ENCODE measurements around the gene NFIC.

Gene NFIC

DNA sequence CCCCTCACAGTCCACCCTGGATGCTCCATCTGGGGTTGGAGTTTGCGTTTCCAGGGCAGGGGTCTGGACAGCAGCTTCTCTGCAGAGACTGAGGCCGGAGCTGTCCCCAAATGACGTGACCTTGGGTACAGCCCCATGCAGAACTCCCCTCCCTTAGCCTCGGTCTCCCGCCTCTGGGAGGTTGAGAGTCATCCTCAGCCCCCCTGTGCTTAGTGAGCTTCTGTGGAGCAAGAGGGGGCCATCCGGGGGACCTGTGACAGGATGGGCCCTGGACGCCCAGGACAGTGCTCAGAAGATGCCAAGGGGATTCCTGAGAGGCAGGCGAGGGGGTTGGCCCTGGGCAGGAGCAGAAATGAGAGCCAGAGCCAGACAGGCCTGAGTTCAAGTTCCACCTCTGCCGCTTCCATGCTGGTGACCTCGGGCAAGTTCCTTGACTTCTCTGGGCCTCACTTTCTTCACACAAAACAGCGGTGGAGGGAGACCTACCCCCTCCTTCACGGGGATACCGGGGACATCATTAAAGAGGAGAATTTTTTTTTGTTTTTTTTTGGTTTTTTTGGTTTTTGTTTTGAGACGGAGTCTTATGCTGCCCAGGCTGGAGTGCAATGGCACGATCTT, 93.7 kb downstream of the NFIC start:
- Mint-ChIP-seq H3K4me1 (ENCODE audit: low read depth in 2 of 2) (peaks cover 0 to 4% of the 10 kb centered on the region in 2 donors), H3K27ac (no peak overlapping the region), H3K36me3 (ENCODE audit: insufficient read depth) (peaks cover 3% of the 10 kb centered on the region), H3K27me3 (no peaks in the 10 kb centered on the region), H3K9me3 (no peaks in the 10 kb centered on the region), H3K4me3 (no peak overlapping the region)
- no peak for DNase-seq
- ATAC-seq (replicated peaks) = no peak

DNA sequence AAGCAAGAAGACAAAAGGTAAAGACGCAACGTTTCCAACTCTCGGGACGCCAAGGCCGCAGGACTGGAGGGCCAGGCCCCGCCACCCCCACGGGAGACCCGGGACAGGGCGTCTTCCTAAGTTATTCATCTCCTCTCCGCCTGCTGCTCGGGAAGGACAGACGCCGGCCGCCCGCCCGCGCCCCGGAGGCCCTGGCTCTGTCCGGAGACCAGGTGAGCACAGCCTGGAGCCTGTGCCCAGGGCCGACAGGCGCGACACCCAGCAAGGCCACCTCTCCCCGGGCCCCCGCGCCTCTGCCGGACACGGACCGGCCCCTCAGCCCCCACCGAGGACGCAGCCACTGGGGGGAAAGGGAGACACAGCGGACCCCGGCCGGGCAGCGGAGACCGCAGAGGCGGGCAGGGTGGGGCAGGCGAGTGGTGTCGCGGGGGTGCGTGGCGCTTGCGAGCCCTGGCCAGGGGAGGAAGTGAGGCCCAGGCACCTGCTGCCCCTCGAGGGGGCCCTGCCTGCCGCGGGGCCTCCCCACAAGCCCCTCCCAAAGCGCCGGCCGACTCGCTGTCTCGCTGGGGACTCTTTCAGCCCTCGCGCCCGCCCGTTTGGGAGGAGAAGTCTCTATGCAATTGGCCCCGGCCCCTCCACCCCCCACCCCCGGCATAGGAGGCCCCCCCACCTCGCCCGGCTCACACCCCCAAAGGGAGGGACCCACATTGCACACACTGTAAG, 96.8 kb downstream of the NFIC start:
- ATAC-seq (replicated peaks) (no peak), DNase-seq (no peak)
- H3K9me3 Mint-ChIP-seq = no peaks in the 10 kb centered on the region
- H3K4me1 Mint-ChIP-seq (ENCODE audit: low read depth in 2 of 2) = peaks cover 0 to 2% of the 10 kb centered on the region in 2 donors
- H3K36me3 Mint-ChIP-seq (ENCODE audit: insufficient read depth) = peaks cover 10% of the 10 kb centered on the region
- H3K27ac Mint-ChIP-seq = no peak overlapping the region
- H3K4me3 Mint-ChIP-seq = no peak overlapping the region
- H3K27me3 Mint-ChIP-seq = no peaks in the 10 kb centered on the region

DNA sequence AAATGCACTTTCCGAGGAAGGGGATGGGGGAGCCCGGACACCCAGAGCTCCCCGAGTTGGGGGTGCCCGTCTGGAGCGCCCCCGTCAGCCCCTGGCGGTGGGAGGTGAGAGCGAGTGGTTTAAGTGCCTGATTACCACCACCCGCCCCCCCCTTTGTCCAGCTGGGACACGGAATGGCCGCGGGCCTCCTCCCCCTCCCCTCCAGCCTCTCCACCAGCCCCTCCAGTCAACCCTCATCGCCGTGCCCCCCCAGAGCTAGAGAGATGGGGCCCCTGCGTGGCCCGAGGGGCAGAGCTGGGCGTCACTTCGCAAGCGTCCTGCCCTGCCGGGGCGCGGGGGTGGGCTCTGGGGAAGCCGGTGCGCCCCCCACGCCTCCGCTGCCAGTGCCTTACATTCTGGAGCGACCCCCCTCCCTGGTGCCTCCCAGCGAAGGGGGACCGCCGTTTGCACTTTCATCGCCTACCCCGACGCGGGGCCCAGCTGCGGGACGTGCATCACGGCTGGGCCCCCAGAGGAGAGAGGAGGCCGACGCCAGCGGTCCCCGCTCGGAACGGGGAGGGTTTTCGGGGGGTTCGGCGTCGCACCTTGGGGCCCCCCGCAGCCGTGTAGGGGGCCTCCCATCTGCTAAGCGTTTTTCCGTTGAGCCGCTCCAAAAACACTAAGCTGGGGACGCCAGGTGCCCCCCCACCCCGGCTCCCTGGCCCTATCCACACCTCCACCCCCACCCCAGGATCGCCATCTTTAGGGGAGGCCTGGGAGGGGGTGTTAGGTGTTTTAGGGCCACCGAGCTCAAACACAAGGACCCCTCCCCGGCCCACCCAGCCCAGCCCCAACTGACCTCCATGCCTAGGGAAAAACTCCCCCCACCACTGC, 97.6 kb downstream of the NFIC start:
- Mint-ChIP-seq H3K4me3 (no peak overlapping the region), H3K27ac (no peak overlapping the region), H3K9me3 (no peaks in the 10 kb centered on the region), H3K27me3 (no peaks in the 10 kb centered on the region), H3K4me1 (ENCODE audit: low read depth in 2 of 2) (peaks cover 0 to 2% of the 10 kb centered on the region in 2 donors), H3K36me3 (ENCODE audit: insufficient read depth) (peaks cover 10% of the 10 kb centered on the region)
- ATAC-seq (replicated peaks) (no peak), DNase-seq (no peak)

DNA sequence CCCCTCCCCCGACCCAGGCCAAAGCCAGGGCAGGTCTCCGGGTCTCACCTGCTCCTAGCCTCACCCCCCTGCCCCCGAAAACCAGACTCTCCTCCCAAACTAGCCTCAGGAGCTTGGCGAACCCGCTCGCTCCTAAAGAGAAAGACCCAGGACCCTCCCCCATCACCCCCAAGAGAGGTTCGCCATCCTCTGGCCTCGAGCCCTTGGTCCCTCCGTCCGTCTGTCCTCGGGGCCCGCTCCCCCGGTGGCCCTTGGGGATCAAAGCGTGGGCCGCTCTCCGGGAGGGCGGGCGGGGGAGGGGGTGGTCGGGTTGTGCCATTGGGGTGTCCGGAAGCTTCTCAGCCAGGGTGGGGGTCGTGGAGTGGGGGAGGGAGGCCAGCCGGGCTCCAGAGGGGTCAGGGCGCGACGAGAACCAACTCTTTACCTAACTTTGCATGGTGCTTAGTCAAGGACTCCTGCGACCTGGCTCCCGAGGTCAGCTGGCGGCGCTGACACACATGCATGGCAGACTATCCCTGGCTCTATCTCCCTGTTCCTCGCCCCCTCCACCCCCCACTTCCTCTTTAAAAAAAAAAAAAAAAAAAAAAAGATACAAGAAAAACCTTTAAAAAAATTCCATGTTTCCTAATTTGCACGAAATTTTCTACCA, 98.3 kb downstream of the NFIC start:
- no peak overlapping the region for H3K4me3 Mint-ChIP-seq
- H3K4me1 Mint-ChIP-seq (ENCODE audit: low read depth in 2 of 2) = no peaks in the 10 kb centered on the region
- H3K9me3 Mint-ChIP-seq = no peaks in the 10 kb centered on the region
- H3K27me3 Mint-ChIP-seq = no peaks in the 10 kb centered on the region
- DNase-seq (no peak), ATAC-seq (replicated peaks) (no peak)
- H3K27ac Mint-ChIP-seq = no peak overlapping the region
- H3K36me3 Mint-ChIP-seq (ENCODE audit: insufficient read depth) = peaks cover 10% of the 10 kb centered on the region

DNA sequence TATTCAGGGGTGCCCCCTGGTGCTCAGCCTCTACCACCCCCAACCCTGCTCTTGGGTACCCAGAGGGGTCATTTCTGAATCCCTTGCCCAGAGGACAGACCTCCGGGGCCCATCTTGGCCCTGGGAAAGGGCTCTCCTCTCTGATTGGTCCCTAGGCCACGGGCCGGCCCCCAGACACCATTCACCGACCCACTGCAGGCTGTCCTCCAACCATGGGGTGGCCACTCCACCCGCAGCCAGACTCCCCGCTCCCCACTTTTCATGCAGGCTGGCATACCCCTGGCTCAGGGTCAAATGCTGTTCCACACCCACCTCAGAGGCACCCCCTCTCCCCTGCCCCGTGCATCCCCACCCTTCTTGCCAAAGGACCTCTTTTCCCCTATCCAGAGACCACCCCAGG, 99.2 kb downstream of the NFIC start:
- Mint-ChIP-seq H3K27ac (peak overlapping the region in 1 of 2 donors; percentile 80), H3K9me3 (no peaks in the 10 kb centered on the region), H3K36me3 (ENCODE audit: insufficient read depth) (peaks cover 7% of the 10 kb centered on the region), H3K27me3 (no peaks in the 10 kb centered on the region), H3K4me3 (no peak overlapping the region), H3K4me1 (ENCODE audit: low read depth in 2 of 2) (peaks cover 0 to 2% of the 10 kb centered on the region in 2 donors)
- DNase-seq = no peak
- no peak for ATAC-seq (replicated peaks)

DNA sequence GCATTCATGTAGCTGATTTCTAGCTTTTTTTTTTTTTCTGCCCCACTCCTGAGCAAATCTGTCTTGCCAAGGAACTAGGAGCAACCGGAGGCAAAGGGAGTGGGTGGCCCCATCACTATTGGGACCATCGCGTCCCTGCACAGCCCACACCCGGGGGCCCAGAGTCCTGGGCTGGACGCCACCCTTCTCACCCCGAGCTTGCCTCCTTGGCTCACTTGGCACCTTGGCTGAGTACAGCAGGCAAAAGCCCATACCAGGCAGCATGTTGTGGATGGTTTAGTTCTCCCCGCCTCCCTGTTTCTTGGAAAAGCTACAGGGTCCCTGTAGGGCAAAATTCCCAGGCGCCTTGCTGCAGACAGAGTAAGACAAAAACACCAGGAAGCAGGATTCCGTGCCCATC, 100.3 kb downstream of the NFIC start:
- ATAC-seq (replicated peaks) = no peak
- Mint-ChIP-seq H3K4me3 (no peak overlapping the region), H3K27me3 (no peaks in the 10 kb centered on the region), H3K9me3 (no peaks in the 10 kb centered on the region), H3K4me1 (ENCODE audit: low read depth in 2 of 2) (peaks cover 0 to 3% of the 10 kb centered on the region in 2 donors), H3K27ac (peak overlapping the region in 1 of 2 donors; percentile 59), H3K36me3 (ENCODE audit: insufficient read depth) (peaks cover 7% of the 10 kb centered on the region)
- DNase-seq = no peak

DNA sequence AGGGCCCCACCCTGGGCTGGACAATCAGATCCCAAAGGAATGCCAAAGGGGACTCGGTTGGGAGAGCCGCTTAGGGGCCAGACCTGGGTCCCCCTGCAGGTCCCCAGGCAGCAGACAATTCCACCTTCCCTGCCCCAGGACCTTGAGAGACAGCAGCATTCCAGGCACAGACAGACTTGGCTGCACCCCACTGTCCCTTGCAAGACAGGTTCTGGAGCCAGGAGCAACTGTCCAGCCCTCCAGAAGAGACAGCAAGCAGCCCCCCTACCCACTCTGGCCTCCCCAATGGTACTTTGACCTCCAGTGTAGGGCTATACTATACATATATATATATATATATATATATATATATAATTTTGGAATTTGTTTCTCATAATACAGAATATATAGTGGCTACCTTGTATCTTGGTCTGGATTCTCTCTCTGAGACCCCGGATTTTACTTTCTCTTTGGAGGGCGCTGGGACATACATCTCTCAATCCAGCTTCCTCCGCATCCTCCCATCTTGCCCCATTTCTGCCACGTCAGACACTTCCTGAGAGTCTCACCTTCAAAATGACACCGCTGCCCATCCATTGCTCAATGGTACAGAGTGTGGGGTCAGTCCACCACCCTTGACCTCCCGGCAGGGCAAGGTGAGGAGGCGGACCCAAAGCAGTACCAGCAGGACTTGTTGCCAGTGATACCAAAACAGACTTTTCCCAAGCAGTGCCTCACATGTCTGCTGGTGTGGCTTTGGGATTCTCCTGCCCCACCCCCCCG, 101.2 kb downstream of the NFIC start:
- Mint-ChIP-seq H3K27me3 (no peaks in the 10 kb centered on the region), H3K36me3 (ENCODE audit: insufficient read depth) (peaks cover 7% of the 10 kb centered on the region), H3K4me3 (no peak overlapping the region), H3K9me3 (no peaks in the 10 kb centered on the region), H3K27ac (no peak overlapping the region), H3K4me1 (ENCODE audit: low read depth in 2 of 2) (peaks cover 0 to 3% of the 10 kb centered on the region in 2 donors)
- DNase-seq (no peak), ATAC-seq (replicated peaks) (no peak)

DNA sequence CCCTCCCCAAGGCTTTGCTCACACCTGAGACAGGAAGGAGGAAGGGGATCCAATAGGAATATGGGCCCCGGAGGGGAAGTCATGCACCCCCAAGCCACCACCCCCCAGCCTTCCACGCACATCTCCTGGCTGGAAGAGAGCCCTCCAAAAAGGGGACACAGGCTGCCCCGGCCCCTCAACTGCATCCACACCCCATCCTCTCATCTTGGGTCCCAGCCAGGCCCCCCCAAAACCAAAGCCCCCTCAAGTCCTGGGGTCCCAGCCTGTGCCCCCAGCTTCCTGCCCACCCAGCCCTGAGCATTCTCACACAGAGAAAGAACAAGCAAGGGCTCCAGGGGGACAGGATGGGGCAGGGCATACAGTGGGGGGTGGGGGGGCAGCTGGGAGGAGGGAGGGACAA, 101.8 kb downstream of the NFIC start:
- Mint-ChIP-seq H3K9me3 (no peaks in the 10 kb centered on the region), H3K27me3 (no peaks in the 10 kb centered on the region), H3K4me3 (no peak overlapping the region), H3K27ac (no peak overlapping the region), H3K4me1 (ENCODE audit: low read depth in 2 of 2) (peaks cover 0 to 3% of the 10 kb centered on the region in 2 donors), H3K36me3 (ENCODE audit: insufficient read depth) (peaks cover 7% of the 10 kb centered on the region)
- no peak for ATAC-seq (replicated peaks)
- no peak for DNase-seq

DNA sequence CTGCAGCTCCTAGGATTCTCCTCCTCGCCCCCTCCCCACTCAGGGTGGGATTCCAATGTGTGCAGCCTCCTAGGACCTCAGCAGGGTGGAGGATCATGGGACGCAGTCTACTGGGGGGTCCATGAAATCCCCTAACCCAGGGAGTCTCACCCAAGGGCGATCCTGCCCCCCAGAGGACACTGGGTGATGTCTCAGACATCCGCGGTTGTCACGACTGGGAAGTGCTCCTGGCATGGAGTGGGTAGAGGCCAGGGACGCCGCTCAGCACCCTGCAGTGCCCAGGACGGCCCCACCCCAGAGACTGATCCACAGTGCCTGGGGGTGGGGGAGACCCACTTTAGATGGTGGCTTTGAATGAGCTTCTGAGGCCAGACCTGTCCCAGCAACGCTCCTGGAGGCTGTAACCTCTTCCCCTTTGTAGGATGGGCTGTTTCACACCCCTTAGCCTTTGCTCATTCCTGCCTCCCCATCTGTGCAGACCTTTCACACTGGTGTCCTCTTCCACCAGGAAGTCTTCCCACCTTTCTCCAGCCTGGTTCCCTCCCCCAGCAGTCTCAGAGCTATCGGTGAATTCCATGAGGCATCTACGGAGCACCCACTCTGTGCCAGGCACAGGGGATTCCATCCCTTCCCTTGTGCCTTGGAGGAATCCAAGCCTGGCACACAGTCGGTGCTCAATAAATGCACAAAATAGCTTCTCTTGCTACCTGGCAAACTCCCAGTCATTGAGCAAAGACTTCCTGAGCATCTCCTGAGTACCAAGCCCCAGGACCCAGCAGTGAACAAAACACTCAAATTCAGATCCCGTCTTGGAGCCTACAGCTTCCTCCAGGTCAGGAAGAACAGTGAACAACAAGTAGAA, 103.5 kb downstream of the NFIC start:
- H3K36me3 Mint-ChIP-seq (ENCODE audit: insufficient read depth) = peaks cover 7% of the 10 kb centered on the region
- H3K4me3 Mint-ChIP-seq = no peak overlapping the region
- peak overlapping the region in 1 of 2 donors; percentile 1 for H3K27ac Mint-ChIP-seq
- H3K4me1 Mint-ChIP-seq (ENCODE audit: low read depth in 2 of 2) = peaks cover 0 to 3% of the 10 kb centered on the region in 2 donors
- H3K9me3 Mint-ChIP-seq = no peaks in the 10 kb centered on the region
- DNase-seq (no peak), ATAC-seq (replicated peaks) (no peak)
- H3K27me3 Mint-ChIP-seq = no peaks in the 10 kb centered on the region

DNA sequence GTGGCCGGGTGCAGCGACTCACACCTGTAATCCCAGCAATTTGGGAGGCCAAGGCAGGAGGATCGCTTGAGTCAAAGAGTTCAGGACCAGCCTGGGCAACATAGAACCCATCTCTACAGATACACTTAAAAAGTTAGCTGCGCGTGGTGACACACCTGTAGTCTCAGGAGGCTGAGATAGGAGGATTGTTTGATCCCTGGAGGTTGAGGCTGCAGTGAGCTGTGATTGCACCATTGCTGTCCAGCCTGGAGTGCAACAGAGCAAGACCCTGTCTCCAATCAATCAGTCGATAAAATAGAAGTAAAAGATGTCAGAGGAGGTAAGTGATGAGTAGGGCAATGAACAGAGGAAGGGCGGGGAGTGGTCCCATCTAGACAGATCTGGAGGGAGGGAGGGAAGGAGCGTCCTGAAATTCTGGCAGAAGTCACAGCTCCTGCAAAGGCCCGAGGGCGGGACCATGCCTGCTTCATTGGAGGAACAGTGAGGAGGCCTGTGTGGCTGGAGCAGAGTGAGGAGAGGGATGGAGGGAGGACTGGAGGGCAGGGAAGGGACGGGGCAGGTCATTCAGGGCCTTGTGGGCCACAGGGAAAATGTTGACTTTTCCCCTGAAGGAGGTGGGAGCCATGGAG, 104.2 kb downstream of the NFIC start:
- no peak for ATAC-seq (replicated peaks)
- Mint-ChIP-seq H3K27me3 (no peaks in the 10 kb centered on the region), H3K27ac (peak overlapping the region in 1 of 2 donors; percentile 1), H3K36me3 (ENCODE audit: insufficient read depth) (peaks cover 3% of the 10 kb centered on the region), H3K9me3 (no peaks in the 10 kb centered on the region), H3K4me1 (ENCODE audit: low read depth in 2 of 2) (peaks cover 0 to 3% of the 10 kb centered on the region in 2 donors), H3K4me3 (no peak overlapping the region)
- no peak for DNase-seq

DNA sequence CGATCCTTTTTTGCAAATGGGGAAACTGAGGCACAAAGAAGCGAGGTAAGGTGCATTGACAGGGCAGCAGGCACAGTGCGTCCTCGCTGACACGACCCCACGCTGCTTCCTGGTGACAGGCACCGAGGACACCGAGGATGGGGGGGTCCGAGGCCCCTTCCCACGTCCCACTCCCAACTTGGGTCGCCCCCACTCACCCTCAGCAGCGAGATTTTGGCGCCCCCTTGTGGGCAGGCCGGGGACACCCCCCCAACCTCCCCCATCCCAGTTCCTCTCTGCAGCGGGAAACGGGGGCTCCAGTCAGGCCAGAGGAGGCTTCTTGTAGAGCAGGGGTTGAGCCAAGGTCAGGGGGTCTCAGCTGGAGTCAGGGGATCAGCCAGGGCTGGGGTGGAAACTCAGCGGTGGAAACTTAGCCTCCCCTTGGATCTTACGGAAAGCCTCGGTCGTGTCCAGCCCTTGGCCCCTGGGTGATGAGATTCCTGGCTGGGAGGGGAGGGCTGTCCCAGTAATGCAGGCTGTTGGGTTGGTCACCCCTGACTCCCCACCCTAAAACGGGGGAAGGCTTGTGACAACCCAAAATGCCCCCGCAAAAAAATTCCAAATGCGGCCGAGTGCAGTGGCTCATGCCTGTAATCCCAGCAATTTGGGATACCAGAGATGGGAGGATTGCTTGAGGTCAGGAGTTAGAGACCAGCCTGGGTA, 105.7 kb downstream of the NFIC start:
- Mint-ChIP-seq H3K27ac (no peak overlapping the region), H3K4me1 (ENCODE audit: low read depth in 2 of 2) (peaks cover 0 to 3% of the 10 kb centered on the region in 2 donors), H3K36me3 (ENCODE audit: insufficient read depth) (no peaks in the 10 kb centered on the region), H3K4me3 (no peak overlapping the region), H3K27me3 (no peaks in the 10 kb centered on the region), H3K9me3 (no peaks in the 10 kb centered on the region)
- DNase-seq (peak in 2 of 3 experiments; percentile 10 to 33), ATAC-seq (replicated peaks) (peak; percentile 33)
